ENCODE data around the gene NRXN3.
"Not testable (repeated sequence)": the region's sequence is repeated elsewhere in the genome, so short reads cannot be mapped to it uniquely, and the experiment has no call there.

The NRXN3 gene

DNA sequence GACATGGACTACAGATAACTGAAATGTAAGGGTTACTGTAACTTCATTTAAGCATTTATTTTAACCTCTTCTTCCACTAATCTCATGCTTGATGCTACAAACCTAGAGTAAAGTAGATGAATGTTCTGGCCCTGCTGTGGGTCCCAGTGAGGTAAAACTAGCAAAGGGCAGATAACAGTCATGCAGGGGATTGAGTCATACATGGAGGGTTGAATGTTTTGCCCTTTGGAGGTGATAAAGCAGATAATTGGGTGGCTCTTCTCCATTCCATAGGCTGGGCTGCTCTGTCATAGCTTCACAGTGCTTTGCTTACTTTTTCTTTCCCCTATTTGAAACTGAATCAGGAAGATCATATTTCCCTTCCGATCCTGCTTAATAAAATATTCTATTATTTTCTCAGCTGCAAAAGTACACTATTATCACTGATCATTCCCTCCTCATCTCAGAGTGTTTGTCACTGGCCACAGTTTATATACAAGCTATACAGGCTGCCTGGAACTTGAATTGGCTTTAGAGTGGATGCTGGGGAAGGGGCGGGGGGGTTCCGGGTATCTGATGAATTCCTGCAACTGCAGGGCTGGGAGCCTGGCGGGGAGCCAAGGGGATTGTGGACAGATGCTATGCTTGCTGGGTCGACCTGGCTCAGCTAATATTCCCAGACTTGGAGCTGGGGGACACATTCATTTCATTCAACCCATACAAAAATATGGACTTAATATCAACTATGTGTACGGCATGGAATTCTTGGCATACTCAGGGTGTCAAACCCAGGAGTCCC is 235.1 kb downstream of the NRXN3 start:
- DNase-seq (ENCODE audit: low read depth) = no peak

DNA sequence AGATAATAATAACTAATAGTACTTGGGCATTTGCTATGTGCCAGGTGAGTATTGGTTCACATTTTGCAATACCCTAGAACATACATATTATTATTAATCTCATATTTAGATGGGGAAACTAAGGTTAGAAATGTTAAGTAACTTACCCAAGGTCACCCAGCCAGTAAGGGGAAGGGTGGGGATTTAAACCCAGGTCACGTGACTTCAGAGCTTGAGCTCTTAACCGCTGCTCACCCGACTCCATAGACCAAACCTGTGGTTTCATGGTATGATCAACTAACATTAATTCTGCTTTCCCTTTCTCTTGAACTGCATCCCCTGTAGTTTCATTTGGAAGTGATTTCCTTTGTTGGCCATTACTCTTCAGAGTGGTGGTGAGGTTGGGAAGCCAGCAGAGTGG is 242.3 kb downstream of the NRXN3 start:
- no peak for DNase-seq (ENCODE audit: low read depth)

DNA sequence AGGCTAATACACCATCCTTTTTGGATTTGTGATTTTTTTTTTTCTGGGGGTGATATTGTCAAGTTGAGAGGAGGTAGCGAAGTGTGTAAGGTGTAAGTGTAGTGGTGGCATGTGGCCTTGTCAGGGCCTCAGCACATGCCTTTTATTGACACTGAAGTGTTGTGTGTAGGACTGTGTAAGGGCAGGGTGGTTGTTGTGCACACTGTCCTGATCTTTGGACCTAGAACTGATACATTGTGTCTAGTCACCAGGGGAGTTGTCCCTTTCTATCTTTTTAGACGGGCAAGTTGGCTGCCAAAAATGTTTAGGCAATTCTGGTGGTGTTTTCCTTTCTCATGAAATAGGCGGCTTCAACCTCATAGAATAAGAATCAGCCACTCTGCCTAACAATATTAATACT is 244.0 kb downstream of the NRXN3 start:
- no peak for DNase-seq (ENCODE audit: low read depth)

DNA sequence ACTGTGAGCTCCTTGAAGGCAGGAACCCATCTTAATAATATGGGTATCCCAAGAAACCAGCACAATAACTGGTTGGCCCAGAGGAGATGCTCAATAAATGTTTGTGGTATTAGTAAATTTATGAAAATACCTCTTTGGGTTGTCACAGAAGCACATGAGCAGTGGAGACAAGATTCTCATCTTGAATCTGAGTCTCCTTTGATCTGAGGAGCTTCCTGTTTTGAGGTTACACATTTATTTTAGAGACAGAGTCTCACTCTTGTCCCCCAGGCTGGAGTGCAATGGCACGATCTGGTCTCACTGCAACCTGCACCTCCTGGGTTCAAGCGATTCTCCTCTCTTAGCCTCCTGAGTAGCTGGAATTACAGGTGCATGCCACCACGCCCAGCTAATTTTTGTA is 247.4 kb downstream of the NRXN3 start:
- DNase-seq (ENCODE audit: low read depth) = no peak

DNA sequence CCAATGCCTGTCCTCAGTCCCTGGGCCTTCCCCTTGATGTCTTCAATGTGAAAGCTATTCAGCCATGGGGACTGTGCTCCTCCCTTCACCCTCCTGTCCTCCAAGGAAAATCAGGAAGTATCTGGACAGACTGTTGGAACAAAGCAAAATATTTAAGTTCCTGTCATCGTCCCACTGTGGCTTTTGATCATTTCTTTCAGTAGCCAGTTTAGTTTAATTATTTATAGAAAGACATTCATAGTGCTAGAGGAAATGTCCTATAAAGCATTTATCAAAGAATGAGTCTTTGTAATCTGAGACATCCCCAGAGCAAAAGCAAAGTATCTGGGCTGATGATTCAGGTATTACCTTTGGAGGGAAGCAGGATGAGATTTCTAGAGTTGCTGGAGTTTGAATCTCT is 254.1 kb downstream of the NRXN3 start:
- DNase-seq (ENCODE audit: low read depth) = no peak

DNA sequence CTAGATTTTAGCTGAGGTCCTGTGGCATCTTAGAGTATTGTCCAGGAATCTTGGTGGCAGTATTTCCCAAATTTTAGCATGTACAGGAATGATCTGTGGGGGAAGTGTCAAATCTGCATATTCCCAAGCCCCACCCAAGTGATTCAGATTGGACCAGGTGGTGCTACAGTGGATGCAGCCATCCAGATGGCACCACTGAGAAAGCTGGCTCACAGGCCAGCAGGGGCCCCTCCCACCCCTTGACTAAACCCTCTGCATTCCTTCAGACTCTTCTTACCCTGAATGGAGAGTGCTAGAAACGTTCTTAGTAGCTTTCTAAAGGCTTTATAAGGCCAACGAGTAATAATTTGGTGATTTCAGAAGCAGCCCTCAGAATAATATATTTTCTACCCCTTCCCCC is 255.2 kb downstream of the NRXN3 start:
- DNase-seq (ENCODE audit: low read depth) = no peak

DNA sequence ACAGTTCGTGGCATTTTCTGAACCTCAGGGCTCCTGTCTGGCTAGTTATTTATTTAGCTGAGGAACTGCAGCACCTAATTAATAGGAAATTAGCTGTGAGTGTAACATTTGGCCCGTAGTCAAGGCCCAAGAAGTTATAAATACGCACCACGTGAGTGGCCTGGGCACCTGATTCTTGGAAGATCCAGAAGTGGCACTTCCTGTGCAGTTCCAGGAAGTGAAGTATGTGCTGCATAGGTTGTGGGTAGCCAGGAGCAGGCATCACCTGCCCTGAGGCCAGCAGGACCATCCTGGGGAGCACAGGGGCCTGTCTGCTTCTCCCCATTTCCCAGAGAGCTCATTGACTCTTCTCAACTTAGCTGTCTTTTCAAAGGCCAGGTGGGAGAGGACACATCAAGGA is 255.6 kb downstream of the NRXN3 start:
- DNase-seq (ENCODE audit: low read depth) = no peak

DNA sequence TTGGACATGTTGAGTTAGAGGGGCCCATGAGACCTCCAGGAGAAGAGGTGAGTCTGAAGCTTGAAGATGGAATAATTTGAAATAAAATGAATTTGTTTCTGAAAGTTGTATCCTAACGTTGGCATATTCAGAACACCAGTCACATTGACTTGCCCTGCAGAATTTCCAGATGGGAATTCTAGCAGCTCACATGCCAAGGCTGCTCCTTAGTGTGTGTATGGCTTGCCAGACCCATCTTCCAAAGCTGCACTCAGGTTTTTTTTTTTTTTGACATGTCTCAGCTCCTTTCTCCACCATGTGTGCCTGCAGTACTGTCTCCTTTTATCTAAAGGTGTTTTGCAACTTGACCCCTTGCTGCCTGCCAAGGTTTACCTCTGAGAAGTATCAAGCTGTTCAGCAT is 261.9 kb downstream of the NRXN3 start:
- no peak for DNase-seq (ENCODE audit: low read depth)

DNA sequence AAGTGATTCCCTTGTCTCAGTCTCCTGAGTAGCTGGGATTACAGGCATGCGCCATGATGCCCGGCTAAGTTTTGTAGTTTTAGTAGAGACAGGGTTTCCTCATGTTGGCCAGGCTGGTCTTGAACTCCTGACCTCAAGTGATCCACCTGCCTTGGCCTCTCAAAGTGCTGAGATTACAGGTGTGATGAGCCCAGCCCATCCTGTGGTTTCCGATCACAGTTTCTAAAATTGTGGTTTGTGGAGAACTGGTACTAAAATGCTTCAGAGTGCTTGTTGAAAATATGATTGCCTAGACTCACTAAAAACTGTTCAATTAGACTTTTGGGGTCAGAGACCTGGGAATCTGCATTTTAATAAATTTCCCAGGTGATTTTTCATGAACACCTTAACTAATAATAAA is 267.3 kb downstream of the NRXN3 start:
- not testable (repeated sequence) for DNase-seq (ENCODE audit: low read depth)

DNA sequence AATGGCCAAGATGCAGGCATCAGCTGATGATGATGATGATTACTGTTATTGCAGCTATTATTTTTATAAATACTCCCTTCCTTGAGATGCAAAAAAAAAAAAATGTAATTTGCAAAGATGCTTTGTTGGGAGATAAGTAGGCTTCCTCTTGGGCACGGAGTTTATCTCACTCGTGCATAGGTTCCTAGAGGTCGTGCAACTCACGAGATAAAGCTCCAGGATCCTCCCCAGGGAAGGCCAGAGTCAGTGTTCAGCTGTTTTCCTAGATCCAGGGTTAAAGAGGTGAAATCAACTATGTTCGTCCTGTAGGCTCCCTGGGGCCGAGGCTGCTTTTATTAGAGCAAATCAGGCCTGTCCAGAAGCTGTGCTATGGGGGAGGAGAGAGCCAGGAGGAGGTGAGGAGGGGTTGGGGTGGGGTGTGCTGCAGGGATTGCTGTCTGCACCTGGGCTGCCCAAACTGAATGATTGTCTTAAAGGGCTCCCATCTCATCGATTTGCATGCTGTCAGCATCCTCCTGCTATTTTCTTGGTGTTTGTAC is 270.3 kb downstream of the NRXN3 start:
- DNase-seq (ENCODE audit: low read depth) = no peak

DNA sequence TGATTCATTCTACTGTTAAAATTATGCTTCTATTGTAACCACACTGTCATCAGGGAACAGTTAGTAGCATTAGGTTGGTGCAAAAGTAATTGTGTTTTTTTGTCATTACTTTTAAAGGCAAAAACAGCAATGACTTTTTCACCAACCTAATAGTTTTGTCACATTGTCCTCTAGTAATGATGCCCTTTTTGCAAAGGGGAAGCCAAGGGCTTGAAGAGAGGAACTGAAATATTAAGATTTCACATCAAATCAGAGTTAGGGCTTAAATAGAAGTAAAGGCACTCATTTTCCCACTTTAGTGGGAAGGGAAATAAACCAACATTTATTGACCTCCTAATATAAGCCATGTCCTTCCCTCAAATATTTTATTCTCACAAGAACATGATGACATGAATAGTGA is 273.7 kb downstream of the NRXN3 start:
- no peak for DNase-seq (ENCODE audit: low read depth)

DNA sequence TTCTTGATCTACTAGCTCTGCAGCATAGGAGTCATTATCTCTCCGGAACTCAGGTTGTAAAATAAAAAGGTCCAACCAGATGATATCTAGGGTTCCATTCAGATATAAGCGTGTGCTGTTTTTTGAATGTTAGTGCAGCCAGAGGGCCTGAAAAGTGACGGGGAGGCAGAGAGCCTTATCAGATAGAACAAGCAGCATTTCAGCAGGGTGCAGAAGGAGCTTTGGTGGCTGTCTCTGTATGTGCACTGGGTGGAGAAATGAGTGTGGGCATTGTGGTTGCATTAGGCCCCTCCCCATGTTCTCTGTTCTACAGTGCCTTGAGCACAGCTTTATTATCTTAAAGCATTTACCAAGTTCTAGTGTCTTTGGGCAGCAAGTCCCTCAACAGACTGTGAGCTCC is 275.1 kb downstream of the NRXN3 start:
- no peak for DNase-seq (ENCODE audit: low read depth)

DNA sequence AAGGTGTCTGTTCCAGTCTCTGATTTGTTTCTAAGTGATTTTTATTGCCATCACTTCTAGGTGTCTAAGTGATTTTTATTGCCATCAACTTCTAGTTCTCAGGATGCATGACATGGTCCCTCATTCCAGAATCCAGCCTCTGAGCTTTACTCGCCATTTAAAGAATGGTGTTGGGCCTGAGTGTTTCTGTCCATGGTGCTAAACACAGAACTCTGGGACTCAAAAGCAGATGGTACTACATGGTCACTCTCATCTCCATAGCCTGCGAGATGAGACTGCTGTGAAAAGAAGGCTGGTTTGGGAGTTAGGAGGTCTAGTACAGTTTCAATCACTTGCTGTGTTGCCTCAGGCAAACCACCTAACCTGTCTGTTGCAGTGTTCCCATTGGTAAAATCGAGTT is 276.6 kb downstream of the NRXN3 start:
- no peak for DNase-seq (ENCODE audit: low read depth)

DNA sequence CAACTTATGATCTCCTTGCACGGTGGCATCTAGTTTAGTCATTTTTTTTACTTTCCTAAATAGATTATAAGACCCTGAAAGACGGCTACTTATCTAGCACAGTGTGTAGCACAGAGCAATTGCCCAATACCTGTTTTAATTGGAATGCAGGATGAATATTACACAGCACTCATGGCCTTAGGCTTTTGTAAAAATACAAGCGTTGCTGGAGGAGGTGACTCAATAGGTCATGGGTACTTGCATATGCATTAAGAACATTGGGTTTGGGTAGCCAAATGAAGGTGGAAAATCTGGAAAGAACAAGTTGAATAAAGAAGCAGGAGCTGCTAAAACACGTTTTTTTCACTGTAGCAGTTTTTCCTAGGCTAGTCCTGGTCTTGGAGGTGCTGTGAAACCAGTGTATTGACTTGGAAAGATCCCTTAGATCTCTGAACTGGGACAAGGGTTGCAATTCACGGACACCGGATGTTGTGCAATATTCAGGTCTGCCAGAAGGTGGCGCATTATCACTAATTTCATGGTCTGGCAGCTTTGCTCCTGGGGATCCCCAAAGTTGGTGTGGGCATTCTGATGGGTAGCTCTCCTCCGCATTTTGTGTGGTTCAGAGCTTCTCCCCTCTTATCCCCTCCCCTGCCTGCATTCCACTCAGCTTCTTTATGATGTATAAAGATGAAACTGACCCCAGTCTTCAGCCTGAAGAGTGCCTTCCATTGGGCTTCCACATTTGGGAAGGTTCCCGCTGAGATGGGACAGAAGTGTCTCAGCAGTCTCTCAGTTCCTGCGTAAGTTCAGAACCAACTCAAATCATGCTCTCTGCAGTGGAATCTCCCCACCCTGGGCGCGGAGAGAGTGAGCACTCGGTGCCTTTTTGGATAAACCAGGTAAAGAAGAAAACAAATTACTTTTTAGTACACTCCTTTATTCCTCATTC is 278.3 kb downstream of the NRXN3 start:
- DNase-seq (ENCODE audit: low read depth) = peak; percentile 32

DNA sequence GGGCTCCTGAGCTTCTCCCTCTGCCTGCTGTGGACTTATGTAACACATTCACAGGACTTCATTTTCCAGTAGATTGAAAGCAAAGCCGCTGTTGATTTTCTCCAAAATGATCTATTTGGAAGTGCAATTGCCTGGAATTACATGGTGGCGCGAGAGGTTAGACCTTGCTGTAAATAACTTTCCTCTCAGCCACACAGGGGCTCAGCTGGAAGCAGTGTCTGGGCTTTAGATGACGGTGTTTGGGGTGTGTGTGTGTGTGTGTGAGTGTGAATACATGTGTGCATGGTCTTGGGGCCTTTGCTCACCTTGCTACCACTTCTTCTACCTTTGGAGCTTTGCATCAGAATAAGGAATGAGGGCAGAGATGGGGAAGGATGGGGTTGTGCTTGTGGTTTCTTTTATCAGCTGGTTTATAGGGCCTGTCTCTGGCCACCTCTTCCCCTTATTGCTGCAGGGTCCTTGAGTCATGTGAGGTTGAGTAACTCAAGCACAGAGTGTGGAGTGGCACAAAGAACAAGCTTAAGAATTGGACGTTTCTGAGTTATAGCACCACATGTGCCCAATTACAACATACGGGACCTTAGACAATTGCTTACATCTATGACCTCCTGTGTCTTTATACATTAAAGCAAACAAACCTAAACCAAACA is 280.6 kb downstream of the NRXN3 start:
- no peak for DNase-seq (ENCODE audit: low read depth)

DNA sequence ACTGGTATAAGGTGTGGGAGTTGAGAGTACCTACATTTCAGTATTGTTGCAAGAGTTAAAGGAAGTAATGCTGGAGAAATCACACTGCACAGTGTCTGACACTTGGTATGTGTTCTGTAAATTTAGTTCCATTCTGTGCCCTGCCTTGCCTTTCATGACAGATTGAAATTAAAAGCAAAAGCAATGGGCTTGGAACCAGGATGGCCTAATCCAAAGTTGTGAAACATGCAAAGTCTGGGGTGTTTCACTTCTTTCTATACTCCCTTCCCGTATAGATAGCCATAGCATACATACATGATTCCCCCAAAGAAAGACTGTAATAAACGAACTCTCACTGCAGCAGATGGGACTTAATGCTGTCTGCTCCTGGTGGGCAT is 281.1 kb downstream of the NRXN3 start:
- DNase-seq (ENCODE audit: low read depth) = no peak

DNA sequence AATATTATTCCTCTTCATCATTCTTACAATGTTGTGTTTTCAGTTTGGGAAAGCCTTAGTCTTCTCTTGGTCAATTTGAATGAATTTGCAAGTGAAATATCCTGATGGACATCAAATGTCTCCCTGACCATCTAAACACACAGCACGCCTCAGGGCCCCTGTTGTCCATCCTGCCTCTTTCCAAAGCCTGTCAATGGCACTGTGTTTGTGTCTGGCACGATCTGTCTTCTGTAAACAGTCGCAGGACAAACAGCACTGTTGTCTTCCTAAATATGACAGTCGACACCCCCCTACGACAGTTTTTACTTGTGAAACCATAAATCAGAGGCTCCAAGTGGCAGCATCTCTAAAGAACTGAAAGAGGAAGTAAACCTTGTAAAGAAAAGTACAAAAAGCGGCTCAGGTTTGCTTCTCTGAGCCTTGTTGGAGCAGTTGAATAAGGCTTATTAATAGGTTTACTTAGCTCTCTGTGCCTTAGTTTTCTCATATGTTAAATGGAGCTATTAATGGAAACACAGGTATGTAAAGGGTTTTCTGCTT is 285.8 kb downstream of the NRXN3 start:
- DNase-seq (ENCODE audit: low read depth) = no peak

DNA sequence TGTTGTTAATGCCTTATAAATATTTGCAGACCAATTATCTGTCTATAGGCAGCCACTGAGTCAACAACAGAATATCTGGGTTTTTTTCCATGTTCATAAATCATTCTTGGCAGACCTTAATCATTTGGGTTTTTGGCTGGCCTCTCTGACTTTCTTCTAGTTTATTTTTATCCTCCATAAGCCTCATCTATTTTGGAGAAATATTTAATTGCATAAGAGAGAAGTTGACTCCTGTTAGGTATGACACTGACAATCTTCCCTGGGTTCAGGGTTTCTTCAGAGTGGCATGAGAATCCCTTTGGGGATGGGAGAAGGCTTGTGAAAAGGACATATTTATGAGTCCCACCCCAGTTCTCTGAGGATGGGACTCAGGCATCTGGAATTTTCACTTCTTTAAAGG is 299.8 kb downstream of the NRXN3 start:
- DNase-seq (ENCODE audit: low read depth) = no peak

DNA sequence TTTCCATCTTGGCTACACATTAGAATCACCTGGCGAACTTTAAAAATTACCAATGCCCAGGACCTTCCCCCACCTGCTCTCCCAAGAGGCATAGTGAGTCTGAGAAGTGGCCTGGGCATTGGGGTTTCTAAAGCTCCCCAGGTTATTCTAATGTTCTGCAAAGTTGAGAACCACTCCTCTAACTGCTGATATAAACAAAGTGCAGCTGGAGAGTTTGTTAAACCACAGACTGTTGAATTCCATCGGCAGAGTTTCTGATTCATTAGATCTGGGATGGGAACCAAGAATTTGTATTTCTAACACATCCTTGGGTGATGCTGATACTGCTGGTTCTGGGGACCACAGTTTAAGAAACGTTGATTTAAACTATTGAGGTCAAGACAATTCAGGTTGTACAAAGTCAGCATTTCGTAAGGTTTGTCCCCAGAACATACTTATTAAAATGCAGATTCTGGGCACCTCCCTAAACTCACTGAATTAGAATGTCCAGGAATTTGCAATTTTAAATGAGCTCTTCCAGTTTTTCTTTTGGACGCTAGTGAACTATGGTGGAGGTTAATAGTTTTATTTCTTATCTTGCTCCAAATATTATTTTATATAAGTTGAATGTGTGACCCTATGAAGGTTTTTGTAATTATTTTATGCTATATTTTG is 309.1 kb downstream of the NRXN3 start:
- DNase-seq (ENCODE audit: low read depth) = no peak

DNA sequence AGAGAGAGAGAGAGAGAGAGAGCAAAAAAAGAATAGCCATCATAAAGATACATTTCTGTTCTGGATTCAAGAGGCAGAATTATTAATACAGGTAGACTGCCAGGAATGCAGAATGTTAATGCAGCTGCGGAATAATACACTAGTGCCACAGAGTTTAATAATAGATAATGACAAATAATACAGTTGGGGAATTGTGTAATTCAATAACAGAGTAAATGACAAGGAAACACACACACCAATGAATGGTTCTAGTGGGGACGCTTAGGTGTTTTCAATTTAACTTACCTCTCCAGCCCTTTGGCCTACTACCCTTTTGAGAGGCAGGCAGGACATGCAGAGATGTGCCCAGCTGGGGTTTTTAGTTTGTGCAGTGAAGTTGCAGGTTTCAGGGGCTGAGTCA is 313.9 kb downstream of the NRXN3 start:
- no peak for DNase-seq (ENCODE audit: low read depth)

DNA sequence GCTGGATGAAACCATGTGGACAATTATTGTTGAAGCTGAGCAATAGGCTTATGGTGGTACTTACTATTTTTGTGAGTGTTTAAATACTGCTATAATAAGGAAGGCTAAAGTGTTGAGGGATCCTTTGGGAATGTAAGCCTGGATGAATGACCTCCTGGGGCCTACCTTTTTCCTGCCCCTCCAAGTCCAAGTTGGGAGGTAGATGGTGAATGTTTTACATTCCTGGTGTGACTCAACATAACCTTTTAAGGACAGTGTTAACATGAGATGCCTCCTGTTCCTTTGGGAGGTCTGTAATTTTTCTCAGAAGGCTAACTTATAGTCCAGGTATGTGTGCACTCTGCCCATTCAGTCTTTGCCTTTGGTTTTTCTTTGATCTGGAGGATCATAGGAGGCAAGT is 315.9 kb downstream of the NRXN3 start:
- no peak for DNase-seq (ENCODE audit: low read depth)

DNA sequence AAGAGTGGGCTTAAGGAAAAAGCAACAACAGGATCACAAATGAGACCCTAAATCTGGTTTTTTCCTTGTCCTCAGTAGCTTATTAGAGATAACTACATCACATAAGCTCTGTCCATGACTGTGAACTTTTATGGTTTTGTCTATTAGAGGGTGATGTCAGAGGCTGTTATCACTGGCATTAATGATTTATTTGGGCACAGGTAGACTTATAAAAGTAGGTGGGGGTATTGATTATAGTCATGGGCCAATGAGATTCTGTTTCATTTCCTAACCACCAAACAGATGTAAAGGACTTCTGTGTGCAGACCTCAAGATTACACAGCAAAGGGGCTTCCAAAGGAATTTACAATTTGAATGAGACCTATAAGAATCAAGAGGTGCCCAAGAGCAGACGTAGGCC is 316.4 kb downstream of the NRXN3 start:
- no peak for DNase-seq (ENCODE audit: low read depth)
